Neuron (in vitro differentiated cells): ENCODE data around the gene BEND6.

Experiments
- H2AFZ ChIP-seq: one replicate; pipeline ENCODE4 v1.6.1; 2013; ENCODE audit warnings: low read depth, mild to moderate bottlenecking, inconsistent platforms, low read length, moderate library complexity
- H3K27me3 ChIP-seq: one replicate; pipeline ENCODE4 v1.6.1; 2013; ENCODE audit warnings: low read length; ENCODE audit not compliant: insufficient read depth
- H3K36me3 ChIP-seq: one replicate; pipeline ENCODE4 v1.6.1; 2013; ENCODE audit warnings: low read length; ENCODE audit not compliant: insufficient read depth
- H3K4me1 ChIP-seq: one replicate; pipeline ENCODE4 v1.6.1; 2013; ENCODE audit warnings: low read length; ENCODE audit not compliant: insufficient read depth
- H3K4me3 ChIP-seq: 2 replicates; pipeline ENCODE4 v1.5.1; 2013; ENCODE audit warnings: mild to moderate bottlenecking, low read length, moderate library complexity
- H3K9me3 ChIP-seq: one replicate; pipeline ENCODE4 v1.6.1; 2013; ENCODE audit warnings: low read length

Gene BEND6

GRCh38 chr6:57069228-57069627 is 114.3 kb downstream of the BEND6 start:
- Histone ChIP-seq H3K36me3 (peaks cover 17% of the 10 kb centered on the region), H3K4me3 (no peak overlapping the region), H3K27me3 (no peaks in the 10 kb centered on the region), H2AFZ (no peak overlapping the region), H3K4me1 (no peaks in the 10 kb centered on the region), H3K9me3 (no peaks in the 10 kb centered on the region)

- peaks cover 16% of the 10 kb centered on the region for H3K36me3 ChIP-seq
- no peaks in the 10 kb centered on the region for H3K4me1 ChIP-seq
- H2AFZ ChIP-seq = no peak overlapping the region
- no peaks in the 10 kb centered on the region for H3K9me3 ChIP-seq
- no peaks in the 10 kb centered on the region for H3K27me3 ChIP-seq
- H3K4me3 ChIP-seq = no peak overlapping the region
Measured at GRCh38 chr6:57069920-57070331, 115.0 kb downstream of the BEND6 start.

DNA sequence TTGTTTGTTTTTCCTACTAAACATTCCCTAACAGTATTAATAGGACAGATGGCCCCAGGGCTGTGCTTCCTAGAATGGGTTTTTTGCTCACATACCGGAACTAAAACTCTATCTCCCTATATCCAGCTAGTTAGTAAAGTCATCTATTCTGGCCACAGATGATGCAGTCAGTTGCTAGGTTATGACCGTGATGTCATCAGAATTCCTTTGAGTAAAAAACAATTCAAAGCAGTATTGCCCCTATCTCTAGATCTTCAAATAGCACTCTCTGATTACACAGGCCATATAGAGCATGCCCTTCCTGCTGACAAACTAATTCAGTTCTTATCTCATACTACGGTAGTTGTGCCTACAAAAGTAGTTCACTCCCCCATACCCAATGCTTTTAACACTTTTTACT is 117.2 kb downstream of the BEND6 start:
- no peaks in the 10 kb centered on the region for H3K4me1 ChIP-seq
- no peaks in the 10 kb centered on the region for H3K9me3 ChIP-seq
- H3K27me3 ChIP-seq = no peaks in the 10 kb centered on the region
- no peak overlapping the region for H3K4me3 ChIP-seq
- peaks cover 11% of the 10 kb centered on the region for H3K36me3 ChIP-seq
- no peak overlapping the region for H2AFZ ChIP-seq

DNA sequence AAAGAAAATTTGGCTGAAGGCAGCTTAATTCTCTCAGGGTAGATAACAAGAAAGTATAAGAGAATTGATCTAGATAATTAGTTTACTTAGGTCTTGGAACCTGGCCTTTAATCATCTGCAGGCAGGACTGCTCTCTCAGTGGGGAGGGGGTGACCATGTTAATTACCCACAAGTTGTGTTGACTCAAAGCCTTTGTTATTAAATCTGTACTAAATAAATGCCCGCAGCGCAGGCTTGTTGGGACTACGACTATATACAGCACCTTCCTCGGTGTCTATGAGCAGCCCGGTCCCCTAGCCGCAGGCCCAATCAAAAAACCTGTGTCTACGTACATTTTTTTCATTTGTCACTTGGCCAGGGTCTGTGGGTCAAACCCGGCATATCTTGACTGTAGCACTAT is 119.5 kb downstream of the BEND6 start:
- H3K4me3 ChIP-seq = no peak overlapping the region
- H3K36me3 ChIP-seq = peaks cover 11% of the 10 kb centered on the region
- peaks cover 2% of the 10 kb centered on the region for H3K9me3 ChIP-seq
- no peaks in the 10 kb centered on the region for H3K27me3 ChIP-seq
- H3K4me1 ChIP-seq = no peaks in the 10 kb centered on the region
- no peak overlapping the region for H2AFZ ChIP-seq

DNA sequence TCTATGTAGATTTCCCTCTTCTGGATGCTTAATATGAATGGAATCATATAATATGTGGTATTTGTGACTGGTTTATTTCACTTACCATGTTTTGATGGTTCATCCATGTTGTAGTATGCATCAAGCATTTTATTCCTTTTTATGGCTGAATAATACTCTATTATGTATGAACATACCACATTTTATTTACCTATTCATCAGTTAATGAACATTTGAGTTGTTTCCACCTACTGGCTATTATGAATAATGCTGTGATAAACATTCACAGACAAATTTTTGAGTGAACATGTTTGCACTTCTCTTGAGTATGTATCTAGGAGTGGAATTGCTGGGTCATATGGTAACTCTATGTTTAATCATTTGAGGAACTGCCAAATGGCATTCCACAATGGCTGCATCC is 120.2 kb downstream of the BEND6 start:
- no peaks in the 10 kb centered on the region for H3K27me3 ChIP-seq
- no peaks in the 10 kb centered on the region for H3K4me1 ChIP-seq
- peaks cover 11% of the 10 kb centered on the region for H3K36me3 ChIP-seq
- no peak overlapping the region for H3K4me3 ChIP-seq
- peaks cover 2% of the 10 kb centered on the region for H3K9me3 ChIP-seq
- no peak overlapping the region for H2AFZ ChIP-seq
